H1 (cell line): ENCODE measurements around the gene TMEM107.
A peak's percentile ranks its signal among the peaks of the same experiment; 100 is the strongest.

Experiments used
- KDM1A ChIP-seq: fragments of 200-600, 300-600 bp; sonication (generic); IDR thresholded peaks from 2 replicates; pipeline ENCODE4 v1.7.1; 2016; ENCODE audit warnings: mild to moderate bottlenecking, low read length, borderline replicate concordance
- POLR2A ChIP-seq, 2 experiments: IDR thresholded peaks; 1 replicate in 1 of 2; 2 replicates in 1 of 2; pipeline ENCODE4 v1.6.1; 2011; ENCODE audit warnings: low read depth in 2 of 2, low read length in 2 of 2, mild to moderate bottlenecking in 2 of 2; ENCODE audit errors: control extremely low read depth in 1 of 2
- YY1 ChIP-seq: IDR thresholded peaks from 2 replicates; pipeline ENCODE4 v1.6.1; 2011; ENCODE audit warnings: low read depth, mild to moderate bottlenecking, low read length

DNA sequence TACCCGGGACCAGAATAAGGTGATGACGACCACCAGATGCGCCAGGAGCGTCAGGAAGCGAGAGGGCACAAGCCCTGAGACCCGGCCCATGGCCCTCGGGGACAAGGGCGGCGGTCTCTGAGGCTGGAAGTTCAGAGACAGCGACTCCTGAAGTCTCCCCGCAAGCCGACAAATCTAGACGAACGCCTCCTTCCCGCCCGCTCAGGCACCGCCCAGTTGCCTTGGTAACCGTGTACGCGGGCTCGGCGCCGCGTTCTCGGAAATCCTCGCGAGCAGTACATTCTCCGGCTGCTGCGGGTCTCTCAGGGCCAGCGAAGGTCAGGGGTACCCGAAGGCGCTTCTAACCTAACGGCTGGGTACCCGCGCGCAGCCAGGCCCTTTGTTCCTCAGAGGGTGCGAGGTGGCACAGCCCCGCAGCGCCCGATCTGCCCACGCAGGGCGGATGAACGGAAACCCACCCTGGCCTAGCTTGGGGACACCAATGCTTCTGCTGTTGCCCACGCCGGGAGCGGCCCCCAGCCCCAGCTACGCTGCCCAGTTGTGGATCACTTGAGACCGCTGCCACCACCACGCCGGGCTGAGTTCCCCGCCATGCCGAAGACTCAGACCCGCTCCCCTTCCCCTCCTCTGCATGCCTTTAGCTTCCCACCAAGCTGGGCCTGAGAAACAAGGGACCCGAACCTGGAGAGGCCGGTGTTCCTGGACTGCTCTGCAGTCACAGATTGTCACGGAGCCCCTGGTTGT is at the start of gene TMEM107:
- TF ChIP-seq YY1 (no peak), KDM1A (no peak), POLR2A (IDR thresholded peaks at IDR 0.05; ENCODE audit: control extremely low read depth in 1 of 2, low read depth in 2 of 2, low read length in 2 of 2) (peak in 1 of 2 experiments; percentile 84; a peak in 2 of 3 replicates)
